HG03159 (cell line): ENCODE measurements around the gene UCKL1.
"Not testable (repeated sequence)": the region's sequence is repeated elsewhere in the genome, so short reads cannot be mapped to it uniquely, and the experiment has no call there.

Experiments
- ATAC-seq: cut with Tn5 transposase; IDR thresholded peaks from one replicate; pipeline ENCODE4 v1.9.1; 2021; ENCODE audit warnings: mild to moderate bottlenecking, moderate library complexity; ENCODE audit not compliant: unreplicated experiment

Gene UCKL1

DNA sequence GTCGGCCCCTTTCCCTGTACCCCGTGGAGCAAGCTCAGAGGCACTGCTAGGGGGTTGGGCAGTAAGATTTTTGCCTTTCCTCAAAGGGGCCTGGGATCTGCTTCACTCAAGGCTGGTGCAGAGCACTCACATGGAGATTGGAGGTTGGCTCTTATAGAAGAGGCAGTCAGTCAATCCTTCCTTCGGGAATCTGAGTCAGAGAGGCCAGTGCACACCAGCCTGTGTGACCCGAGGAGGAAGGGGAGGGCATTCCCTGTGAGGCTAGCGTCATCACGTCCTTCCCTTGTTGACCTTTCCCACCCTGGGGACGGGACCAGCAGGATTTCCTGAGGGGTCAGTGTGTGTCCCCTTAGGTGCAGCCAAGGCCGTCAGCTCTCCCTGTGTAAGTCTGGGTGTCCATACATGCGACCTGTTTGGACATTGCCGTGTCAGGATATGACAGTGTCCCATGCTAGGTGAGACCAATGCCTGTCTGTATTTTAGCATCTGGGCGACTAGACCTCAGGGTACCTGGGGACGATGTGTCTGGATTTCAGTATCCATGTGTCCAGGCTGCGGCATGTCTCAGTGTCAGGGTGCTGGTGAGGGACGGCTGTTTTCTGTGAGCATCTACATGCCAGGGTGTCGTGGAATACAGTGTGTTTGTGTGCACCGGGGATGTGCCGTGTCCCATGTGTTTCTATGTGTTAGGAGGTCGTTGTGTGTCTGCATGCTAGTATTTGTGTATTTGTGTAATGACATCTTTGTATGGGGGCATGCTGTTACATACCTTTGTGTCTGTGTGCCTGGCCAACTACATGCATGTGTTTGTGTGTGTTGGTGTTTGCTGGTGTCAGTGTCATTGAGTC lies 16.3 kb upstream of the UCKL1 start:
- no peak for ATAC-seq

DNA sequence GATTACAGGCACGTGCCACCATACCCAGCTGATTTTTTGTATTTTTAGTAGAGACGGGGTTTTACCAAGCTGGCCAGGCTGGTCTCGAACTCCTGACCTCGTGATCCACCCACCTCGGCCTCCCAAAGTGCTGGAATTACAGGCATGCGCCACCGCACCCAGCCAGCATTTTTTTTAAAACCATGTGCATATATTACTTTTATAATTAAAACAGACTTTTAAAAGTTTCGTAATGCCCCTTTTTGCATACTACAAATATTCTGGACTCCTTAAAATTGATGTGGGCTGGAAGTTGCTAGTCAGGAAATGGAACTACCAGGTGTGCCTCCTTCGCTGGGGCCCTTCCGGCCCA lies 15.7 kb upstream of the UCKL1 start:
- not testable (repeated sequence) for ATAC-seq

DNA sequence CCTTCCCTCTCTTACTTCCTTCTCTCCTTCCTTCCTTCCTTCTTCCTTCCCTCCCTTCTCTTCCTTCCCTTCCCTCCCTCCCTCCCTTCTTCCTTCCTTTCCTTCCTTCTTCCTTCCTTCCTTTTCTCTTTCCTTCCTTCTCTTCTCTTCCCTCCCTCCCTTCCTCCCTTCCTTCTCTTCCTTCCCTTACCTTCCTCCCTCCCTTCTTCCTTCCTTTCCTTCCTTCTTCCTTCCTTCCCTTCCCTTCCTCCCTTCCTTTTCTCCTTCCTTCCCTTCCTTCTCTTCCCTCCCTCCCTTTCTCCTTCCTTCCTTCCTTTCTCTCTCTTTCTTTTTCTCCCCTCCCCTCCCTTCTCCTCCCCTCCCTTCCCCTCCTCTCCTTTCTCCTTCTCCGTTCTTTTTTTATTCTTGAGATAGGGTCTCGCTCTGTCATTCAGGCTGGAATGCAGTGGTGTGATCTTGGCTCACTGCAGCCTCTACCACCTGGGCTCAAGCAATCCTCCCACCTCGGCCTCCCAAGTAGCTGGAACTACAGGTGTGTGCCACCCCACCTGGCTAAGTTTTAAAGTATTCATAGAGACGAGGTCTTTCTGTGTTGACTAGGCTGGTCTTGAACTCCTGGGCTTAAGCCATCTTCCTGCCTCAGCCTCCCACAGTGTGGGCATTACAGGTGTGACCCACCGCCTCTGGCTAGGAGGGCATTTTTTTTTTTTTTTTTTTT lies 14.7 kb upstream of the UCKL1 start:
- ATAC-seq, result no peak

DNA sequence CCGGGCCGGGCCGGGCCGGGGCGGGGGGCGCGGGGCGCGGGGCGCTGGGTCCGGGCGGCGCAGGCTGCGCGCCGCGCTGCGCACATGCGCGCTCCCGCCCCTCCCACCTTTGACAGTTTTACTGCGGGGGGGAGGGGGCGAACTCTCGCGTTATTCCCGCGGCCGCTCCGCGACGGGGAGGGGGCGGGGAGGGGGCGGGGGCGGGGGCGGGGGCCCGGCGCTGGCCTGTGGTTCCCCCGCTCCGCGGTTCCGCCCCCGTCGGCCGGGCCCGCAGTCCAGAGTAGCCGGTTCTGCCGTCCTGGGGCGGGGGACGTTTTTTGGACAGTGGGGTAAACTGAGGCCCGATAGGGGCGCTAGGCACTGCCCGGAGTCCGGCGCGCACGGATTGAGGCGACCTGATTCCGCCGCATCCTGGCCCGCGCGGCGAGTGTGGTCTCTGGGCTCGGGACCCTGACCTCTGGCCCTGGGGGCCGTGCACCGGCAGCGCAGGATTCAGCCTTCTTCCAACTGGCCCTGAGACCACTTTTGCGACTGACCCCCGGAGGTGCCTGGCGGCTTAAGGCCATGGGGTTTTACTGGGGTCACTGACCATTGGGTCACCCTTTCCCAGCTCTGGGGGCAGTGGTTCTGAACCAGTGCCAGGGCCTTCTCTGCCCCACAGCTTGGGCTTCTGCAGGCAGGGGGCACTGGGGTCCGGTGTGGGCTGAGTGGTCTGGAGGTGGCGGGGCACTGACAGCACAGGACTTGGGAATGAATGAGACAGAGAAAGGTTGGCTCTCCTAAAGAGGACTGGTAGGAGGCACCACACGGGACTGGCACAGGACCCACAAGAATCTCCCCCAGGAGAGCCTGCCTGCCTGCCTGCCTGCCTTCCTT lies 13.9 kb upstream of the UCKL1 start, which contains the start of gene ZNF512B:
TSS of gene ZNF512B (minus strand) at position 93 of the 876 bp plus-strand sequence. CDS start 1,980 bp downstream, outside the sequence.
- no peak for ATAC-seq

DNA sequence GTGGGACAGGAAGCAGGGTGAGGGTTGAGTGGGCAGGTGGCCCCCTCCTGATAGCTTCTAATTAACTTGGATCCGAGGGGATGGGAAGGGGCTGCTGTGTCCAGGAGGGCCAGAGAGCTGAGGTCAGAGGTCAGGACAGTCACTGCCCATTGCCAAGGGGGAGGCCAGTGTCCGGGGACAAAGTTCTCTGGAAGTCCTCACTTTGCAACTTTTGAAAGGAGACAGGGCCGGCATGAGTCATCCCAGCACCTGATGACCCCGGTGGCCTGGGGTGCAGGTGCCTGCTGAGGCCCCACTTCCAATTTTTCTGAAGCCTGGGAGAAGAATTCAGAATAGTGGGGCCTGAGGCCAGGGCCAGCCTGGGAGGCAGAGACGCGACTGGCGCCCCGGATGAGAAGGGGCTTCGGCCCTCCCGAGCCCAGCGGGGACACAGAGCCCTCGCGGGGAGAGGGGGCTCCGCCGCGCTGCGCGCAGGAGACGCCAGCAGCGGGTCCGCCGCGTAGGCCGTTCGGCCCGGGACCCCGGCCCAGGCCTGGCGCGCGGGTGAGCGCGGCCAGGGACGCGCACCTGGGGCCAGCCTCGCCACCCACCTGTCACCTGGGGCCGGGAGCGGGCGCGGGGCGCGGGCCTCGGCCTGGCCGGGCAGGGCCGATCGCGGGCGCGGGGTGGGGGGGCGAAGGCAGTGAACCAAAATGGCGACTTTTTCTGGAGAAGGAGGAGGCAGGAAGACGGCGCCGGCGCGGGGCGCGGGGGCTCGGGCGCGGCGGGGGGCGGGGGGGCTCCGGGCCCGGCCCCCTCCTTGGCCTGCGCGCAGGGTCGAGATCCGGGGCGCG lies 12.9 kb upstream of the UCKL1 start:
- no peak for ATAC-seq

DNA sequence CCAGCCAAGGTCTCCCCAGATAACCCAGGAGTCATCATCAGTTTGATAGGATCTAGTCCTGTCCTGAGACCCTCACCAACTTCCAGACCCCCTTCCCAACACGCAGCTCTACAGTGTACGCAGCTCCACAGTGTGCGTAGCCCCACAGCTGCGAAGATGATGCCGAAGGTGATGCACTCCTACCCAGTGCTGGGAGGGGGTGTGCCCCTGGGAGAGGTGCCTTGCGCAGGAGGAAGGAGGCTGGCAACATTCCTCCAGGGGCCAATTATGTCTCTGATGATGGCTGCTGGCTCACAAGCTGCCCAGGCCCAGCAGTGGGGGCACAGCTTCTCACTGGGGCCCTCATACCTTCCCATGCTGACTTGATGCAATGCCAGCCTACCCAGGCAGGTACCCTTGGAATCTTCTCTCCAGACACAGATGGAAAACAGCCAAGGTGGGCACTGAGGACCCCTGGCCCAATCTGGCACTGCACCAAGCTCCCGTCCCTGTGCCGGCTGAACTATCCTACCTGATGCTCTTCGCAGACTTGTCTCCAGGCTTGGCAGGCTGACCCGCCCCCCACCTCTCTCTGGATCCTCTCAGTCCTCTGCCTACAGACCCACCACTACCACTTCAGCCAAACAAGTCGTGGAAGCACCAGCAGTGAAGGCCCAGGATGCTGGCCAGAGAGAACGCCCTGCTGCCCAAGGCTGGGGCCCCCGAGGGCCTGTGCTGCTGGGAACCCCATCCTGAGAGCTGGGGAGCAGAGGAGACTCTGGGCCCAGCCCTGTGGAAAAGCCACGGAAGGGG lies 12.1 kb upstream of the UCKL1 start:
- ATAC-seq, result no peak

DNA sequence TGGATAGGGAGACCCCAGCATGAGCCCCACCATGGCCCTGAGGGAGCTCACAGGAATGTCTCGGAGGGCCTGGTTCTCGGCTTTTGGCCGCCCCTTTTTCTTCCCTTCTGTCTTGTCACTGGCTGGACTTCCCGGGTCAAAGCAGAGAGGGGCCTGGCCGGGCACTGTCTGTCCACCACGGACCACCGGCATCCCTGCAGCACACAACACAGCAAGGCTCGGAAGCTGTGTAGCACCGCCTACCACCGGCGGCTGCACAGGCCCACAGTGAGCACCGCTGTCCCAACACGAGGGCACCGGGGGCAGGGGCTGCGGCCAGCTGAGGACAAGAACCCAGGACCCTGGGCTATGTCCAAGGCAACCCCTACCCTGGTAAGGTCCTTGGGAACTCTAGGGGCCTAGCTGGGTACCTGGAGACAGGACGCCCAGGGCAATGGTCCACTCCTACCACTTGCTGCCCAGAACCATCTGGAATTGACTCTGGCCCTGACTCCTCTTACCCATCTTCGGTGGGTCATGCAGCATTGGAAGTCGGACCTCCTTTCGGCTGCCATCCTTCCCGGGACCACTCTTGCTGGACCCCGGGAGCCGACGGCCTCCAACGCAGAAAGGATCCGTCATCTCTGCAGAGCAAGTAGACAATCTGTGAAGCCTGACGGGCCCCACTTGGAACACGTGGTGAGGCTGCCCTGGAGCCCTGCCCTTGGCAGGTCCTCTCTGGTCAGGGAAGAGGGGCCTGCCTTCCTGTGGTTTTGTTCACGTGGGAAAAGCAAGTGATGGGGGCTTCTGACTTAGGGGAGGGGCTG lies 11.3 kb upstream of the UCKL1 start:
- ATAC-seq, result no peak

DNA sequence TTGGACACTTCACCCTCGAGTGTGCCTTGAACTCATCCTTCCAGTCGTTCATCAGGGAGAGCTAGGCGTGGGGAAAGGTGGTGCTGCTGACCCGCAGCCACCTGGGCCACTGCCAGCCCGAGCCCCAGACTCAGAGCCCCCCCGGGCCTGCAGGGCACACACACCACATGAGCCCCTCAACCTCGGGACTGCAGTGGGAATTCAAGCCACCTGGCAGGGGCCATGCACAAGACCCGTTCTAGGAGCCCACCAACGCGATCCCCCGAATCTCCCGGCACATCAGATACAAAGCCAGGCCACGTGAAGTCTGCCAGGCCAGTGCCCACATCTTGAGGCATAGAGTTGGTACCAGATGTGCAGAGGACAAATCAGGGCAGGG lies 10.7 kb upstream of the UCKL1 start:
- ATAC-seq, result no peak

DNA sequence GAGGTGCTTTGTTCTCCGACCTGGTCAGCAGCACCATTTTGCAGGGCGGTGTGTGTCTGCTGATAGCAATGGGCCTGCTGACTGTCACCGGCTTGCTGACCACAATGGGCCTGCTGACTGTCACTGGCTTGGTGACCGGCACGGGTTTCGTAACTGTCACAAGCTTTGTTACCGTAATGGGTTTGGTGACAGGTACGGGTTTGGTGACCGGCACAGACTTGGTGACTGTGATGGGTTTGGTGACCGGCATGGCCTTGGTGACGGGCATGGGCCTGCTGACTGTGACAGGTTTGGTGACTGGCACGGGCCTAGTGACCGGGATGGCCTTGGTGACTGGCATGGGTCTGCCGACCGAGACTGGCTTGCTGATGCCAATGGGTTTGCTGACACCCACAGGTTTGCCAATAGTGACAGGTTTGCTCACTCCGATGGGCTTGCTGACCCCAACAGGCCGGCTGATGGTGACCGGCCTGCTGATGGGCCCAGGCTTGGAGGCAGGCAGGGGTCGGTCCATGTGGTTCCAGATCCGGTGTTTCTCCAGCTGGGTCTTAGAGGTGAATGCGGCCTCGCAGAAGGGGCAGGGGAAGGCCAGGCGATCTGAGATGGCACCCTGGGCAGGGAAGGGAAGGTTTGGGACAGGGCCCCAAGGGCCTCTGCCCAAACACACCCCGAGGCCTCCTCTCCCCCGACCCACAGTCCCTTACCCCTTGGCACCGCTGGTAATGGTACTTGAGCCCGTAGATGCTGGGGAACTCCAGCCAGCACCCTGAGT lies 10.1 kb upstream of the UCKL1 start:
- ATAC-seq, result no peak

DNA sequence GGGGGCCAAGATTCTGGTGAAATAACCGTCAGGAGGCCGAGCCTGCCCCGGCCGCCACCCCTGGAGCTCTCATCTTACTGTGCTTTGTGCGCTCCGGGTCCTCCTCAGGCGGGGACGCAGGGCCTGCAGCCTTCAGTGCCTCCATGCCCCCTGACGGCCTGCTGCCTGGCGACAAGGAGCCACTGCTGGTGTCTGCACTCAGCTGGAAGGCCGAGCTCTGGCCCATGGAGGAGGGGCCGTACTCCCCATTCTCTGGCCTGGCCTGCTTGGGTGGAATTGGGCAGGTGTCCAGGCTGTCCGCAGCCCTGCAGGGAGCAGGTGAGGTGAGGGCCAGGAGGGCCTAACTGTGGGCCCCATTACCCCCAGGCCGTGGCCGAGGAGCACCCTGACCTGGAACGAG lies 8.2 kb upstream of the UCKL1 start:
- ATAC-seq, result no peak

DNA sequence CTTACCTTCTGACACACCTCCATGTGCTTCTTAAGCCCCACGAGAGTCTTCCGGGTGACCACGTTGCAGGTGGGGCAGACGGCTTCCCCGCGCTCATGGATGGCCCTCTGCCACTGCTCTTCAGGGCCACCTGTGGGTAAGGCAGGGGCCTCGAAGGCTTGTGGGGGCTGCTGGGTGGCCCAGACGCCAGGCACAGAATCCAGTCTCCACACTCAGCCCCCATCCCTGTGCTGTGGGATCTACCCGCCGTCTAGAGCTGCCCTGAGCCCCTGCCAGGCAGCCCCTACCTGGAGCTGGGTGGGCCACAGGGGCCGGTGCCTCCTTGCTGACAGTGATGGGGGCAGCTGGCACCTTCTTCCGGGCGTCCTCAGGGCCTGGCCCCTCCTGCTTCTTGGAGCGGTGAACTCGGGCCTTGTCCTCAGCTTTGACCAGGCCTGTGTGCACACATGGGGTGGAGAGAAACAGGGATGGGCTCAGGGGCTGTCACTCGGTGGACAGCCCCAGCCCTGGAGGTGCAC lies 7.6 kb upstream of the UCKL1 start:
- ATAC-seq, result no peak

DNA sequence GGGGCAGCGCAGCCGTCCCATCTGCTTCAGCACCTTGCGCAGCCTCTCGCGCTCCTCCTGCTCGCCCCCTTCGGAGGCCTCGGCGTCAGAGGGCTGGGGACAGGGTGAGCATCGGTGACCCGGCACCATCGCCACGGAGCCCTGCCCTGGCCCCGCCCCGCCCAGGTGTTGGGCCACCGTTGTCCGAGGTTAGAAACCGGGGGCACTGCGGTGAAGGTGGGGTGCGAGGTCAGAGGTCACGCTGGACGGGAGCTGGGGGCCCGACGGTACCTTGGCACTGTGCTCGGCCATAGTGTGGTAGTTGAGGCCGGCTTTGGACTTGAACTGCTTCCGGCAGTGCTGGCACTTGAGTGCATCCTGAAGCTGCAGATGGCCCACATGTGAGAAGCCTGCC lies 7.1 kb upstream of the UCKL1 start:
- no peak for ATAC-seq

DNA sequence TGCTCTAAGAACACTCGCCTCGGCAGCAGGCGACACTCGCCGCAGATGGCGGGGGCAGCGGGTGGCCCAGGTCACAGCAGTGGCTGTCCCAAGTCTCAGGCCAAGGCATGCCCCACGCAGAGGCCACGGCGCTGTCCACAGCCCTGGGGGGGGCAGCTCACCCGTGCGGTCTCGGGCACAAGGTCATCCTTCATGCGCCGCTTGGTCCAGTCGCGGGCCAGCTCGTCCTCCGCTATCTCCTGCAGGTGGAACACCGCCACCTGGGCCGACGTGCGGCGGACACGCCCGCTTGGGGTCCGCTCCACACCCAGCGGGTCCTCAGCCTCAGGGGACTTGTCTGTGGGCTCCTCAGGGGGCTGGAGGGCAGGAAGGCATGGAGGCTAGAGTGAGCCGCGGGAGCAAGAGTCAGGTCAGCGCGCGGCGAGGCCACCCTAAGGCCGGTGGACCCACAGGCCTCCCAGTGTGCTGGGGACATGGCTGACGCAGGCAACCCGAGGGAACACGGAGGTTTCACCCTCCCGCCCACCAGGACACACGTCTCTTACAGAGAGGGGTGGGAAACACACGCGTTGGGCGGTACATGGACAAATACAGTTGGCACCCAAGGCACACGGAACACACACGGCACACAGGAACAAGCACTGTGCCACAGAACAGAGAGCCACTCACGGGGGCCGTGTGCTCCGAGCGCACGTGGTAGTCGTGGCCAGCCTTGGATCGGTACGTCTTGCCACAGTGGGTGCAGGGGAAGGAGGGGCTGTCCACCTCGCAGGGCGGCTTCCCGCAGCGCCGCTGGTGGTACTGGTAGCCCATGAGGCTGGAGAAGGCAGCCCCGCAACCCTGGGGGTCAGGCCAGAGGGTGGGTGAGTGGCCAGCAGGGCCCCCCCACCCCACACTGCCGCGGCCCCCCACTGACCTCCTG lies 6.5 kb upstream of the UCKL1 start:
- no peak for ATAC-seq

DNA sequence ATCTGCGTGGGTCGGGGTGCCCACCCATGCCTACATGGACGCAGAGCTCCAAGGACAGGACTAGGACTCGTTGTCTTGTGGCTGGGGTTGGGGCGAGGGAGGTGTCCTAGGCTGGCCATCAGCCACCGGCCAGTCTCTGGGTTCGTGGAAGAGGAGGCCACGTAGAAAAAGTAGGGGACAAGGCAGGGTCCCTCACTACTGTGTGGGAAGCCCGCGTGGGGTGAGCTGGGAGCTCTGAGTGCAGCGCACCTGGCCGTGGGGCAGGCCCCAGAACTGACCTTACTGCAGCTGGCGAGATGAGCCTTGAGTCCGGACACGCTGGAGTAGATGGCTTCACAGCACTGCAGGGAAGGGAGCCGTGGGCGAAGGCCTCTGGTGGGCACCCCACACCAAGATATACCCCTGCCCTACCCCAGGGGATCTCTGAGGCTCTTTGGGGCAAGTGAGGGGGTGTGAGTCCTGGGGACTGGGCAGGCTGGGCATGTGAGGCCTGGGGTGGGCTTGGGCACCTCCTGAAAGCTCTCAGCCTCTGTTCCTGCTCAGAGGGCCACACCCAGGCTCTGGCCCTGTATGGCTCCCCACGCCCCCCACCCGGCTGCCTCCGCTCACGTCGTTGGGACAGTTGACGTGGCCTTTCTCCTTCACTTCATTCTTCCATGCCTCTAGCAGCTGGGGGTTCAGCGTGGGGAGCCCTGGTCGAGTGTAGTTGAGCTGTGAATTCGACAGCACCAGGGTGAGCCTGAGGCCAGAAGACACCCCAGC lies 5.6 kb upstream of the UCKL1 start:
- no peak for ATAC-seq

DNA sequence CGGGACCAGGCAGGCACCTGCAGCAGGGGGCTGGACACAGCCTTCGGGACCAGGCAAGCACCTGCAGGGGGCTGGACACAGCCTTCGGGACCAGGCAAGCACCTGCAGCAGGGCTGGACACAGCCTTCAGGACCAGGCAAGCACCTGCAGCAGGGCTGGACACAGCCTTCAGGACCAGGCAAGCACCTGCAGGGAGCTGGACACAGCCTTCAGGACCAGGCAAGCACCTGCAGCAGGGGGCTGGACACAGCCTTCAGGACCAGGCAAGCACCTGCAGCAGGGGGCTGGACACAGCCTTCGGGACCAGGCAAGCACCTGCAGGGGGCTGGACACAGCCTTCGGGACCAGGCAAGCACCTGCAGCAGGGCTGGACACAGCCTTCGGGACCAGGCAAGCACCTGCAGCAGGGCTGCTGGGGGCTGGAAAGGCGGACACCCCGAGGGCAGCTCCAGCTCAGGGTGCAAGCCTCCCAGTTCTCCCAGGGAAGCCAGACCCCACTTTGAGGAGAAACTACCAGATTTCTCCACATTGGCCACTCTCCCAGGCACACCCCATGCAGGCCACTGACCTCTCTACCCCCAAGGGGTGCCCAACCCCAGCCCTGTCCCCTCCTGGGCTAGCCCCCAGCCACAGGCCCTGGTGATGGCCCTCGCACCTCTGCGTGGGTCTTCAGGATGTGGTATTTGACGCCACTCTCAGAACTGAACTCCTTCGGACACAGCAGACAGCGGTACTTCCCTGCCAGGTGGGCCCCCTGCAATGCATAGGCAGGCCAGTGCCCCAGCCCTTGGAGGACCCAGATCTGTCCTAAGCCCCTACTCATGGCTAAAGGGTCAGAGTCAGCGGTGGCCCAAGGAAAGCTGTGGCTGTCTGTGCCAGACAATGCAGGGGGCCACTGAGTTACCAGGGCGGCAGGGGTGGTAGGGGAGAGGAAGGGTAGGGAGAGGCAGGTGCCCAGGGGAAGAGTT lies 4.7 kb upstream of the UCKL1 start:
- not testable (repeated sequence) for ATAC-seq
